Measurements from ENCODE around the gene BCL7A. TPM values are rescaled to one million over a fixed set of nuclear protein-coding genes. Genes with fewer than 3 reads are reported as not detected.

BCL7A gene
- total RNA-seq, 4 donors from 2014 or later, result 0.75 to 6.8 (median 6.3) TPM

DNA sequence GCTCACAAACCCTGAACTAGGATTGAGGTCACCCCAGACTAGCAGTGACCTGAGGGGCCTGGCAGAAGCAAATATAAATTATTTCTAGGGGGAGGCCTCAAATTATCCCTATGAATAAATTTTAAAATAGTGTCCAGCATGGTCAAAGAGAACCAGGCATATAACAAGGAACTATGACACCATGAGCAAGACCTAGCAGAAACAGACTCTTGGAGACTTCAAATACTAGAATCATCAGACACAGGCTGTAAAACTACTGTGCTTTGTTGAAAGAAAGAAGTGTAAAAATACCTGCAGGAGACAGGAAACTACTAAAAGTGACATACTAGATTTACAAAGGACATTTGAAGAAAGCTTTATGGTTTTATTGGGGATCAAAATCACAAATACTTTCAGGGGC, 3.2 kb upstream of the BCL7A start:
- H3K27ac ChIP-seq, result no peak overlapping the region
- in situ Hi-C loops (cut with MboI; ENCODE audit: low pct_ligation_motif_present in 1 of 4, low pct_unique_long_range_greater_than_20kb in 1 of 4, low sequenced_read_pairs in 3 of 4) (no loop called here), intact Hi-C loops (cut with DNase I; ENCODE audit: low total_unique reads) (no loop called here)
- TF ChIP-seq, protein P1, sequence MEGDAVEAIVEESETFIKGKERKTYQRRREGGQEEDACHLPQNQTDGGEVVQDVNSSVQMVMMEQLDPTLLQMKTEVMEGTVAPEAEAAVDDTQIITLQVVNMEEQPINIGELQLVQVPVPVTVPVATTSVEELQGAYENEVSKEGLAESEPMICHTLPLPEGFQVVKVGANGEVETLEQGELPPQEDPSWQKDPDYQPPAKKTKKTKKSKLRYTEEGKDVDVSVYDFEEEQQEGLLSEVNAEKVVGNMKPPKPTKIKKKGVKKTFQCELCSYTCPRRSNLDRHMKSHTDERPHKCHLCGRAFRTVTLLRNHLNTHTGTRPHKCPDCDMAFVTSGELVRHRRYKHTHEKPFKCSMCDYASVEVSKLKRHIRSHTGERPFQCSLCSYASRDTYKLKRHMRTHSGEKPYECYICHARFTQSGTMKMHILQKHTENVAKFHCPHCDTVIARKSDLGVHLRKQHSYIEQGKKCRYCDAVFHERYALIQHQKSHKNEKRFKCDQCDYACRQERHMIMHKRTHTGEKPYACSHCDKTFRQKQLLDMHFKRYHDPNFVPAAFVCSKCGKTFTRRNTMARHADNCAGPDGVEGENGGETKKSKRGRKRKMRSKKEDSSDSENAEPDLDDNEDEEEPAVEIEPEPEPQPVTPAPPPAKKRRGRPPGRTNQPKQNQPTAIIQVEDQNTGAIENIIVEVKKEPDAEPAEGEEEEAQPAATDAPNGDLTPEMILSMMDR (IDR thresholded peaks at IDR 0.05), result no peak
- no peak for TF ChIP-seq POLR2A (IDR thresholded peaks at IDR 0.05)
- TF ChIP-seq EP300 (IDR thresholded peaks at IDR 0.05; ENCODE audit: low read depth), result no peak
- TF ChIP-seq POLR2AphosphoS5 (IDR thresholded peaks at IDR 0.05), result no peak
- H3K4me1 ChIP-seq, result peaks cover 8 to 17% (median 15%) of the 10 kb centered on the region in 4 donors
- H3K27me3 ChIP-seq, result peaks cover 5% of the 10 kb centered on the region
- no peak for DNase-seq
- no peaks in the 10 kb centered on the region for H3K9me3 ChIP-seq
- H3K36me3 ChIP-seq, result no peaks in the 10 kb centered on the region
- no peak overlapping the region for H3K4me3 ChIP-seq

DNA sequence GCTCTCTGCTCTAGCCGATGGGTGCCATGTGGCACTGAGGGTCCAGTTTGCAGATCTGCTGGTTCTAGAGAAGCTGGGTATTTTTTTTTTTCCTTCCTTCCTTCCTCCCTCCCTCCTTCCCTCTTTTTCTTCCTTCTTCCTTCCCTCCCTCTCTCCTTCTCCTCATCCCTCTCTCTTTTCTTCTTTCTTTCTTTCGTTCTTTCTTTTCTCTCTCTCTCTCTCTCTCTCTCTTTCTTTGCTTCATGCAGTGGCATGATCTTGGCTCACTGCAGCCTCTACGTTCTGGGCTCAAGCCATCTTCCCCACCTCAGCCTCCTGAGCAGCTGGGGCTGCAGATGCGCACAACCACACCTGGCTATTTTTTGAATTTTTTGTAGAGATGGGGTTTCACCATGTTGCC, 2.7 kb upstream of the BCL7A start:
- TF ChIP-seq POLR2AphosphoS5 (IDR thresholded peaks at IDR 0.05) (no peak), POLR2A (IDR thresholded peaks at IDR 0.05) (no peak), EP300 (IDR thresholded peaks at IDR 0.05; ENCODE audit: low read depth) (no peak)
- TF ChIP-seq, protein P1 (IDR thresholded peaks at IDR 0.05), result no peak
- H3K36me3 ChIP-seq, result no peaks in the 10 kb centered on the region
- peaks cover 12 to 22% (median 20%) of the 10 kb centered on the region in 4 donors for H3K4me1 ChIP-seq
- in situ Hi-C loops (cut with MboI; ENCODE audit: low pct_ligation_motif_present in 1 of 4, low pct_unique_long_range_greater_than_20kb in 1 of 4, low sequenced_read_pairs in 3 of 4) (no loop called here), intact Hi-C loops (cut with DNase I; ENCODE audit: low total_unique reads) (no loop called here)
- 85 to 100% methylated on average over 1 to 4 of the region's 4 CpGs for WGBS, 2 donors (ENCODE audit: low coverage in 1 of 2)
- H3K4me3 ChIP-seq, result no peak overlapping the region
- H3K9me3 ChIP-seq, result no peaks in the 10 kb centered on the region
- no peak overlapping the region for H3K27ac ChIP-seq
- peaks cover 5% of the 10 kb centered on the region for H3K27me3 ChIP-seq
- no peak for DNase-seq

DNA sequence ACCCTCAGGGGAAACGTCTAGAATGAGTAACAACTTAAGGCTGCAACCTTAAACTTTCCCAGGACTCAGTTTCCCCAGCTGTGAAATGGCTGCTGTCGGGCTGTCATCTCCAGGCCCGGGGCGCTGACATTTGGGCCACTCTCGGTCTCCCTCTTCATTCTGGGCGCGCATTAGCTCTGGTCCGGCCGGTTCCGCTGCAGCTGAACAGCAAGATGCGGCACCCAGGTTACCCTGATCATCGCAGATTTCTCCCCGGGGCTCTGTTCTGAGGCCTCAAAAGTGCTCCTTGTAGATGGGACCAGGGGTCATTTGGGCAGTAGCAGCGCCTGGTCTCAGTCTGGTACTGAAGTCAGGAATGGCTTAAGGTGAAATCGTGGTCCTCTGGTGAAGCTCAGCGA, 890 bp upstream of the BCL7A start:
- Histone ChIP-seq H3K36me3 (no peaks in the 10 kb centered on the region), H3K9me3 (no peaks in the 10 kb centered on the region), H3K27me3 (peaks cover 5% of the 10 kb centered on the region), H3K4me1 (peaks cover 15 to 25% (median 23%) of the 10 kb centered on the region in 4 donors), H3K27ac (peak overlapping the region in 1 of 4 donors; percentile 83), H3K4me3 (peak overlapping the region in 2 of 4 donors; percentile 72 to 92)
- 38 to 60% methylated on average over 2 to 16 of the region's 16 CpGs for WGBS, 2 donors (ENCODE audit: low coverage in 1 of 2)
- in situ Hi-C loops (cut with MboI; ENCODE audit: low pct_ligation_motif_present in 1 of 4, low pct_unique_long_range_greater_than_20kb in 1 of 4, low sequenced_read_pairs in 3 of 4) (no loop called here), intact Hi-C loops (cut with DNase I; ENCODE audit: low total_unique reads) (no loop called here)
- TF ChIP-seq POLR2A (IDR thresholded peaks at IDR 0.05) (no peak), POLR2AphosphoS5 (IDR thresholded peaks at IDR 0.05) (no peak), EP300 (IDR thresholded peaks at IDR 0.05; ENCODE audit: low read depth) (no peak)
- TF ChIP-seq, protein P1 (IDR thresholded peaks at IDR 0.05), result no peak
- DNase-seq, result no peak

DNA sequence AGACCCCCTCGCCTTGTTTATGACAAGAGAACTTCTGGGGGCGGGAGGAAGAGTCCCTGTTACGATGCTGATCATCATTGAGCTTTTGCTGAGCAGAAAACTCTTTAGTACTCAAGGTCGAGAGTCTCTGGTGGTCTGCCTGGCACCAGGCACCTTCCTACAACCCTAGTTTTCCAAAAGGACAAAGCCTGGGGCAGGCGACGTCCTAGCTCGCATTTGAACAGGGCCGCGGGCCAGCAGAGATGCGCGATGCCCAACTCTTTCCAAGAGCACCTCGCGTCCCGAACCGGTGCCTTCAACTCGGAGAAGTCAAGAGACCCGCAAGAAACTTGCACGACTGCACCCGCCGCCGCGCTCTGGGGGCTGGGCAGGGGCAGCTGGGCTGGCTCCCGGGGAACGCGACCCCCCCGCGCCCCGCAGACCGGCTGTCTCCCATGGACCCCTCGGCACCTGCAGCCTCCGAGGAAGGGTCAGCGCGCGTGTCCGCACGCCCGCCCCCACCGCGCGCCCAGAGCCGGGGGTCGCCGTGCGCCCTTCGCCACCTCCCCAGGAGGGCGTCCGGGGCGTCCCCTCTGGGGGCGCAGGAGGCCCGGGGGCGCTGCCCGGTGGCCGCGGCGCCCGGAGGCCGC, 377 bp upstream of the BCL7A start:
- Histone ChIP-seq H3K9me3 (no peaks in the 10 kb centered on the region), H3K27ac (peak overlapping the region; percentile 64 to 83 (median 78))

More for the DNA sequence above, 377 bp upstream of the BCL7A start:
- intact Hi-C loops (cut with DNase I; ENCODE audit: low total_unique reads) (no loop called here), in situ Hi-C loops (cut with MboI; ENCODE audit: low pct_ligation_motif_present in 1 of 4, low pct_unique_long_range_greater_than_20kb in 1 of 4, low sequenced_read_pairs in 3 of 4) (no loop called here)
- H3K27me3 ChIP-seq, result peaks cover 5% of the 10 kb centered on the region
- H3K4me3 ChIP-seq, result peak overlapping the region; percentile 59 to 92 (median 70)
- TF ChIP-seq, protein P1 (IDR thresholded peaks at IDR 0.05), result no peak
- TF ChIP-seq EP300 (IDR thresholded peaks at IDR 0.05; ENCODE audit: low read depth), result no peak
- no peak for TF ChIP-seq POLR2A (IDR thresholded peaks at IDR 0.05)
- no peak for TF ChIP-seq POLR2AphosphoS5 (IDR thresholded peaks at IDR 0.05)
- peak; percentile 31 for DNase-seq
- WGBS, 2 donors (ENCODE audit: low coverage in 1 of 2), result 3% methylated on average over 52 of the region's 57 CpGs; no CpG with 5 or more reads in 1 of the 2 donors
- H3K36me3 ChIP-seq, result no peaks in the 10 kb centered on the region
- peaks cover 15 to 25% (median 23%) of the 10 kb centered on the region in 4 donors for H3K4me1 ChIP-seq

All from transverse colon (tissue), 4 donors.